HL-60 (cell line): ENCODE data around the gene NKX2-4.

ENCODE experiments used
- CTCF ChIP-seq: IDR thresholded peaks from one replicate; pipeline ENCODE4 v1.5.1; 2011; ENCODE audit warnings: low read length, control low read depth, inconsistent platforms; ENCODE audit not compliant: insufficient read depth
- GABPA ChIP-seq: IDR thresholded peaks from 2 replicates; pipeline ENCODE4 v1.6.1; 2012; ENCODE audit warnings: low read depth
- POLR2AphosphoS5 ChIP-seq: IDR thresholded peaks from 2 replicates; pipeline ENCODE4 v1.6.1; 2012; ENCODE audit warnings: low read depth

DNA sequence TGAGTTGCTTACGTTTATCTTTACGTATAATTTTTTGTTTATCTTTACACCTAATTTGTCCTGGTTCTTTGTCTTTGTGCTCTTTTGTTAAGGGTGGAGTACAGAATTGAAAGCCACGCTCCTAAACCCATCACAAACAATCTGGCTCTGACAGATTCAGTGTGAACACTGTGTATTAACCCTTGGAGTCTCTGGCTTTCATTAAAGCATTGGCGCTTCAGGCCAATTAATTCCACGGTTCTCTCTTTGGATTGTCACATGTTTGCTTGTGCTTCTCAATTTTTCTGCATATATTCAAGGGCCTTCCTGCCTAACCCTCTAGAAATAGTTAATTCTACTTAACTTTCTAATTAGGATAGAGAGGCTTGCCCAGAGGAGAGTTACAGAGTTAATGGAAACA, 38.6 kb downstream of the NKX2-4 start:
- TF ChIP-seq POLR2AphosphoS5 = no peak
- TF ChIP-seq CTCF = no peak
- TF ChIP-seq GABPA = no peak
